BE2C (cell line): ENCODE results near the gene OR5M8.

Experiments
- DNase-seq: peaks from one replicate; pipeline ENCODE4 v3.0.0-alpha.2; 2020
- H3K27me3 ChIP-seq: fragments of 250-450 bp; sonication (Bioruptor Pico); 2 replicates; pipeline ENCODE4 v1.5.1; 2020; ENCODE audit warnings: mild to moderate bottlenecking
- H3K36me3 ChIP-seq: fragments of 250-450 bp; sonication (Bioruptor Pico); 2 replicates; pipeline ENCODE4 v1.5.1; 2020; ENCODE audit warnings: mild to moderate bottlenecking
- H3K4me1 ChIP-seq: fragments of 250-450 bp; sonication (Bioruptor Pico); 2 replicates; pipeline ENCODE4 v1.5.1; 2020
- H3K4me3 ChIP-seq: 2 replicates; pipeline ENCODE4 v1.5.1; 2011; ENCODE audit warnings: low read depth, low read length
- H3K9me3 ChIP-seq: fragments of 250-450 bp; sonication (Bioruptor Pico); 2 replicates; pipeline ENCODE4 v1.5.1; 2020
- CTCF ChIP-seq: IDR thresholded peaks from 2 replicates; pipeline ENCODE4 v1.5.1; 2012; ENCODE audit warnings: mild to moderate bottlenecking, low read depth, low read length

Gene OR5M8

GRCh38 chr11:56497010-56497409 lies 5.8 kb upstream of the OR5M8 start:
- H3K9me3 ChIP-seq, result no peaks in the 10 kb centered on the region
- TF ChIP-seq CTCF, result no peak
- H3K36me3 ChIP-seq, result no peaks in the 10 kb centered on the region
- no peak overlapping the region for H3K4me3 ChIP-seq
- H3K27me3 ChIP-seq, result no peaks in the 10 kb centered on the region
- no peak for DNase-seq
- no peaks in the 10 kb centered on the region for H3K4me1 ChIP-seq

GRCh38 chr11:56495117-56495516 lies 3.9 kb upstream of the OR5M8 start:
- Histone ChIP-seq H3K4me3 (no peak overlapping the region), H3K4me1 (no peaks in the 10 kb centered on the region), H3K27me3 (no peaks in the 10 kb centered on the region), H3K9me3 (no peaks in the 10 kb centered on the region), H3K36me3 (no peaks in the 10 kb centered on the region)
- TF ChIP-seq CTCF, result no peak
- no peak for DNase-seq

GRCh38 chr11:56486801-56487200 lies 4.4 kb downstream of the OR5M8 start:
- no peak for DNase-seq
- no peak for TF ChIP-seq CTCF
- Histone ChIP-seq H3K27me3 (no peaks in the 10 kb centered on the region), H3K36me3 (no peaks in the 10 kb centered on the region), H3K4me3 (no peak overlapping the region), H3K9me3 (no peaks in the 10 kb centered on the region), H3K4me1 (no peaks in the 10 kb centered on the region)

GRCh38 chr11:56474729-56475235 lies 16.4 kb downstream of the OR5M8 start:
- H3K4me1 ChIP-seq, result no peaks in the 10 kb centered on the region
- no peak overlapping the region for H3K4me3 ChIP-seq
- H3K9me3 ChIP-seq, result no peaks in the 10 kb centered on the region
- no peak for TF ChIP-seq CTCF
- no peaks in the 10 kb centered on the region for H3K36me3 ChIP-seq
- H3K27me3 ChIP-seq, result no peaks in the 10 kb centered on the region
- no peak for DNase-seq

GRCh38 chr11:56473252-56473651 lies 17.9 kb downstream of the OR5M8 start, which contains the start of gene OR5M3:
Gene OR5M3, minus strand, starts transcription at chr11:56473352. Its CDS starts 2,855 bp downstream, at chr11:56470497.
- Histone ChIP-seq H3K4me3 (no peak within 1 kb of the TSS), H3K36me3 (no peaks in the 10 kb centered on the region), H3K4me1 (no peaks in the 10 kb centered on the region), H3K9me3 (no peaks in the 10 kb centered on the region), H3K27me3 (no peaks in the 10 kb centered on the region)
- no peak for TF ChIP-seq CTCF
- DNase-seq, result no peak

GRCh38 chr11:56457076-56457475 lies 34.1 kb downstream of the OR5M8 start:
- no peak for DNase-seq
- Histone ChIP-seq H3K4me3 (no peak overlapping the region), H3K27me3 (no peaks in the 10 kb centered on the region), H3K36me3 (no peaks in the 10 kb centered on the region), H3K9me3 (no peaks in the 10 kb centered on the region), H3K4me1 (no peaks in the 10 kb centered on the region)
- TF ChIP-seq CTCF, result no peak
